Stimulated activated CD4-positive, alpha-beta T cell treated with anti-CD3 and anti-CD28 coated beads, Interleukin-1b, Interleukin-23, amount 100 ng/mL, for 4 hours (primary cell): ENCODE data around the gene TERT.
"Not testable (repeated sequence)": the region's sequence is repeated elsewhere in the genome, so short reads cannot be mapped to it uniquely, and the experiment has no call there.

ENCODE experiments used
- DNase-seq, 2 donors: peaks; one replicate each; pipeline ENCODE4 v3.0.0-alpha.2; 2020; ENCODE audit warnings: low read depth in 2 of 2

The TERT gene

GRCh38 chr5:1278656-1279442 lies 16.0 kb downstream of the TERT start:
- no peak for DNase-seq

DNA sequence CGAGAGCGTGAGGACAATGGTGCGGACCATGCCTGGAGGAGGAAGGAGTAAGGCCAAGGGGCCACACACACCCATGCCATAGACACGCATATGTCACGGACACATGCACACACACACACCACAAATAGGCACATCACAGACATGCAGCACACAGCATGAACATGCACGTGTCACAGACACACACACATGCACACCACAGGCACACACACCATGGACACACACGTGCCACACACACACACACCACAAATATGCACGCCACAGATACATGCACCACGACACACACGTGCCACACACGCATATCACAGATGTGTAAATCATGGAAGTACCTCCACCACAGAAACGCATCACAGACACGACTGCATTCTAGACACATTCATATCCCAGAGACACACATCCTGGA lies 16.7 kb downstream of the TERT start:
- DNase-seq: no peak

DNA sequence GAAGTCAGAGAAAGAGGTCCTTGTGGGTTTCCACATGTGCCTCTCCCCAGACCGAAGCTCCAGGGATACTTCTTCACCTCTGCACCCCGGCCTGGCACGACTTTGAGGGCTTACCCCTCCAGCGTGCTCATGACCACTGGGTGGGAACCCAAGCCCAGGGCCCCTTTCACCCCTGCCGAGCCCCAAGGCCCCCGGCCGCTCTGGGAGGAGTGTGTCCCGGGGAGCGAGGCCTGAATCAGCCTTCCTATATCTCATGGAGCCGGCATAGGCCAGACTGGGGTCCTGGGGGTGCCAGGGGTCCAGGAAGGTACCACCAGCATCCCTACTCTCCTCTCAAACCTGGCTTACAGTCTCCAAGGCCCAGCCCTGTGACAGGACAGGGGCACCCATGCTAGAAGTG lies 17.1 kb downstream of the TERT start:
- no peak for DNase-seq

GRCh38 chr5:1277331-1277730 lies 17.5 kb downstream of the TERT start:
- DNase-seq: no peak

GRCh38 chr5:1276930-1277329 lies 17.9 kb downstream of the TERT start:
- no peak for DNase-seq

DNA sequence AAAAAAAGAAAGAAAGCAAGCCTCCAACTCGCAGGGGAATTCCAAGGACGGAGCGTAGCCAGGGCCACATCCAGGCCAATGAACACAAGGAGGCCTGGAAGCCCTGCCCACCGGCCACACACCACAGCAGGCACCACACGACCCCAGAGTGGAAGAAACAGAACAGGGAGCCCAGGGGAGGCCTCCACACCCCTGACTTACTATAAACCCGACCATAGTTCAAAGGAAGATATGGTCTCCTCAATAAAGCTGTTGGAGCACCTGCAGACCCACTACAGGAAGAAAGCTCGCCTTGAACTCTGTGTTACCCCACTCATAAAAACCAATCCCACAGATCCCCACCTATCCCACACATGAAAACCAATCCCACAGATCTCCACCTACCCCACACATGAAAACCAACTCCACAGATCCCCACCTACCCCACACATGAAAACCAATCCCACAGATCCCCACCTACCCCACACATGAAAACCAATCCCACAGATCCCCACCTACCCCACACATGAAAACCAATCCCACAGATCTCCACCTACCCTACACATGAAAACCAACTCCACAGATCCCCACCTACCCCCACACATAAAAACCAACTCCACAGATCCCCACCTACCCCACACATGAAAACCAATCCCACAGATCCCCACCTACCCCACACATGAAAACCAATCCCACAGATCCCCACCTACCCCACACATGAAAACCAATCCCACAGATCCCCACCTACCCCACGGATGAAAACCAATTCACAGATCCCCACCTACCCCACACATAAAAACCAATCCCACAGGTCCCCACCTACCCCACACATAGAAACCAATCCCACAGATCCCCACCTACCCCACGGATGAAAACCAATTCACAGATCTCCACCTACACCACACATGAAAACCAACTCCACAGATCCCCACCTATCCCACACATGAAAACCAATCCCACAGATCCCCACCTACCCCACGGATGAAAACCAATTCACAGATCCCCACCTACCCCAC lies 19.2 kb downstream of the TERT start:
- DNase-seq: not testable (repeated sequence)

- no peak for DNase-seq
Measured at GRCh38 chr5:1274471-1274870, 20.4 kb downstream of the TERT start.

DNA sequence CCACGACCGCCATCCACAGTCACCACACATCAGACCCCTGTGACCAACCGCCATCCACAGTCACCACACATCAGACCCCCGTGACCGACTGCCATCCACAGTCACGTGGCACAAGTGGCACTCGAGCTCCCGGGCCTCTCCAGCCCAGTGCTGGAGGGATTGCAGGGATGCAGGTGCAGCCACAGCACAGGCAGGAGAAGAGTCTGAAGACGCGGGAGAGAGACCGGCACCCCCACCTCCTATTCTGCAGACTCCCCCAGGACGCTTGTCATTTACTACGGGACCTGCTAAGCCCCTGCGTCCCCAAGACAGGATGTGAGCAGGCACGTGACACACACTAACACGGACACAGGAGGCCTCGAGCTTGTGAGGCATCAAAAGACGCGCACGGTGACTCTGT lies 21.1 kb downstream of the TERT start:
- no peak for DNase-seq

DNA sequence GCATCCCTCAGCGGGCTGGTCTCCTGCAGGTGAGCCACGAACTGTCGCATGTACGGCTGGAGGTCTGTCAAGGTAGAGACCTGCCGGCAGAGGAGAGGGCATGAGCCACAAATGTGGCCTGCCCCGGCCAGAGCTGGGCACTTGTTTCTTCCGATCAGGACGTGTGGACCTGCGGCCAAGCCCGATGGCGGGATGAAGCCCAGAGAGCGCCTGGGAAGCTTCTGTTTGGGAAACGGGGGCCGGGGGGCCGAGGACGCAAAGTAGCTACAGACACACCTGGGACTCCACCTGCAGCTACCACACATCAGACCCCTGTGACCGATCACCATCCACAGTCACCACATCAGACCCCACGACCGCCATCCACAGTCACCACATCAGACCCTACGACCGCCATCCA lies 22.7 kb downstream of the TERT start:
- no peak for DNase-seq

DNA sequence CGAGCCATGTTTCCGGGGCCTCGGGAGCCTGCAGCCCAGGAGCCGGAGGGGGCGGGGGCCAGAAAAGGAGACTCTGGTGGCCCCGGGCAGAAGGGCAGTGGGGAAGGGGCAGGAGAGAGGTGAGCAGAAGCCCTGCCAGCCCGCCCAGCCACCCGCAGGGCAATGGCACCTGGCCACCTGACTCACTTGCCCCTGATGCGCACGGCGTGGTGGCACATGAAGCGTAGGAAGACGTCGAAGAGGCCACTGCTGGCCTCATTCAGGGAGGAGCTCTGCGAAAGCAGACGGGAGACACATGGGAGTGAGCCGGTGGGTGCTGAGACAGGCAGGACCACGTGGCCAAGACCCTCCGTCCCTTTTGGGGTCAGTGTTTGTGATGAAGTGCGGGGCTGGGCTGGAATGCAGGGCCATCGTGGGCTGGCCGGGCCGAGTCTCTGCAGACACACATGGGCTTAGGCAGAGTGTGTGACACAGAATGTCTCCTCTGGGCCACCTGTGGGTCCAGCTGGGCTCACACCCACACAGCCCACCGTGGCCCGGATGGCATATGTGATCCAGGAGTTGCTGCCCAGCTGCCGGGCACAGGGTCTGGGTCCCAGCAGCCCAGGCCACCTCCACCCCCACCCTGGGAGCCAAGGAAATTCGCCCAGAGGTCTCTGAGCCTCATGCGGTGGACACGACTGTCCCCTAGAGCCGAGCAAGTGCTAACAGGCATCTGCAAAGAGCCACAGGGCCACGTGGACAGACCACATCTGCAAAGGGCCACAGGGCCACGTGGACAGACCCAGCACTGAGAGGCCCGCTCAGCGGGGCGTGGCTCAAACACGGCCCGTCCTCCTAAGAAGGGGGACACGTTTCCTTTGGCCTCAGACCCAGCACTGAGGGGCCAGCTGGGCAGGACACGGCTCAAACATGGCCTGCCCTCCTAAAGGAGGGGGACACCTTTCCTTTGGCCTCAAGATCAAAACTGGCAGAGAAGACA lies 23.6 kb downstream of the TERT start:
- no peak for DNase-seq

DNA sequence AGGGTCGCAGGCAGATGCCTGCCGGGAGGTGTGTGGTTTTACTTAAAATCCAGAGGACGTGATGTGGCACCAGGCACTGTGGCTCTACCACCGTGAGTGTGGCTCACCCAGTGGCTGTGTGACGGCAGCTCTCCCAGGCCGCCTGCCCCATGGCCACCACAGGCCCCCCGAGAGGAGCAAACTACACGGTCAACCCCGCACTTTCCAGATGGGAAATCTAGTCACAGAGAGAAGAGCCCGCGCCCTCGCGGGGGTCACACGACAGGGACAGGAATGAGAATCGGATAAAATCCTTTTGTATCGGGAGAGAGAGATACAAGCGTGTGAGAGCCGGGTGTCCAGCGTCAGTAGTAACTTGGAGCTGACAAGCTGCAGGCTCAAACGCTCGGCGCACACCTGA lies 24.4 kb downstream of the TERT start:
- no peak for DNase-seq

DNA sequence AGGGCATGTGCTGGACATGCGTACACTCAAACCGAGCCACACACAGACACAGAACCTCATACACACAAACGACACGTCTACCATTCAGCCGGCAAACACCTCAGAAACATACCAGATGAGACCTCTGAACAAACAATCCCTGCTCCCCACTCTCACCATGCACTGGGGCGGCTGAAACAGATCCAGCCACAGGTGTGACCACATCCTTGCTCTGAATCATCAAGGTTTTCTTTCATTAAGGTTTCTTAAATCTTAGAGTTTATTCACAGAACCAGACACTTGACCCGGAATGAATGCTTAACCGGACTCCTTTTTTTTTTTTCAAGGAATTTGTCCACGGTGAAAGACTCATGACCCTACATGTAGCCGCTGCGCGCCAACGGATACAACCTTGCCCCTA lies 26.2 kb downstream of the TERT start:
- DNase-seq: no peak

- DNase-seq: no peak
Measured at GRCh38 chr5:1268056-1268455, 26.8 kb downstream of the TERT start.

DNA sequence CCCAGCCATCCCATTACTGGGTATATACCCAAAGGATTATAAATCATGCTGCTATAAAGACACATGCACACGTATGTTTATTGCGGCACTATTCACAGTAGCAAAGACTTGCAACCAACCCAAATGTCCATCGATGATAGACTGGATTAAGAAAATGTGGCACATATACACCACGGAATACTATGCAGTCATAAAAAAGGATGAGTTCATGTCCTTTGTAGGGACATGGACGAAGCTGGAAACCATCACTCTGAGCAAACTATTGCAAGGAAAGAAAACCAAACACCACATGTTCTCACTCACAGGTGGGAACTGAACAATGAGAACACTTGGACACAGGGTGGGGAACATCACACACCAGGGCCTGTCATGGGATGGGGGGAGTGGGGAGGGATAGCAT lies 27.4 kb downstream of the TERT start:
- not testable (repeated sequence) for DNase-seq

DNA sequence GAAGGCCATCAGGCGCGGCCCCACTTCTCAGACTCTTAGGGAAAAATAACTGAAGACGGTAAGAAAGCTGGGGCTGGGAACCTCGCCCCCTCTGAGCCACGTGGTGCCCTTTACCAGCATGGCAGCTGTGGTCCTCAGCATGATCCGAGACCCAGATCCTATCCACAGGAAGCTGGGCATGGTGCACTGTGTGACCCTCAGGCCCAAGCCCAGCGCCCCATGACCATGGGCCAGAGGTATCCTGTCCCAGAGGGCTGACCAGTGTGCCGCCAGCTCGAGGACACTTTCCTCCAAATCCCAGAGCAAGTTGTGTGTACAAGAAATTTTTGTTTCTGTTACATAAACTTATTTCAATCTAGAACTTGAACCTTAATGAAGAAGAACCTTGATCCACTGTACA lies 28.1 kb downstream of the TERT start:
- no peak for DNase-seq

- no peak for DNase-seq
Measured at GRCh38 chr5:1265461-1266455, 29.1 kb downstream of the TERT start.

- no peak for DNase-seq
Measured at GRCh38 chr5:1265026-1265425, 29.8 kb downstream of the TERT start.

DNA sequence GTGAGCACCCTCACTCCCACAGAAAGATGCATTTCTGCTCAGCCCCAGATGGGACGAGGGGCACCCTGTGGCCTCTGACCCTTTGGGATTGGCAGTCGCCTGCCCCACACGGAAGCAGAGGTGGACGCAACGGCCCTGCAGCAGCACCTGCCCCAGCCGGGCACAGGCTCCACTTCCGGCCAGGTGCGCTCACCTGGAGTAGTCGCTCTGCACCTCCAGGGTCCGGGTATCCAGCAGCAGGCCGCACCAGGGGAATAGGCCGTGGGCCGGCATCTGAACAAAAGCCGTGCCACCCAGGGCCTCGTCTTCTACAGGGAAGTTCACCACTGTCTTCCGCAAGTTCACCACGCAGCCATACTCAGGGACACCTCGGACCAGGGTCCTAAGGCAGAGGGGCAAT lies 30.7 kb downstream of the TERT start:
- no peak for DNase-seq

DNA sequence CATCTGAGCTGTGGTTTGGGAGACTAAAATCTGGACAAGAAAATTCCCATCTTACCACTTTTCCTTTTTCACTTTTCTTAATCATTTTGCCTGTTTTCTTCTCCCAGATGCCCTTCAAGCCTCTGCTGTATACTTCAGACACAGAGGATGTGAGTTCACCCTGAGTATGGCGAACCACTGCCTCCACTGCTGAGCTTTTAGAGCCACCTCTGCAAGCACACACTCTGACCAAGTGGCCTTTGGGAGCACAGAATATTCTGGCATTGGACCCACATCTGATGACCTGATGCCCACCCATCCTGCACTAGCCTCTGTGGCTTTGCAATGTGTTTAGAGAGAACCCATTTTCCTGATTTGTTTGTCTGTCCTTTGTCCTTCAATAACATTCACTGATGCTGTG lies 32.5 kb downstream of the TERT start:
- no peak for DNase-seq

GRCh38 chr5:1261643-1262042 lies 33.2 kb downstream of the TERT start:
- no peak for DNase-seq
